OCI-LY3 (cell line): ENCODE measurements around the gene CNTNAP2.

Experiments used
- H2AFZ ChIP-seq: fragments of 200-600, 300-600 bp; shearing (Covaris generic); 2 replicates; pipeline ENCODE4 v1.6.0; 2014; ENCODE audit warnings: antibody characterized with exemption, low read depth, low read length
- H3K27ac ChIP-seq: fragments of 200-600, 300-600 bp; sonication (generic); 2 replicates; pipeline ENCODE4 v1.5.1; 2014; ENCODE audit warnings: mild to moderate bottlenecking, low read length, moderate library complexity, mixed read lengths
- H3K27me3 ChIP-seq: fragments of 200-600, 300-600 bp; sonication (generic); 2 replicates; pipeline ENCODE4 v1.6.1; 2014; ENCODE audit warnings: low read depth, low read length, mixed read lengths
- H3K36me3 ChIP-seq: fragments of 200-600, 300-600 bp; sonication (generic); replicated peaks from 2 replicates; pipeline ENCODE3; 2014; ENCODE audit warnings: low read depth, low read length, mixed read lengths
- H3K4me1 ChIP-seq: fragments of 300-600, 200-600 bp; sonication (generic); 2 replicates; pipeline ENCODE4 v1.6.1; 2014; ENCODE audit warnings: low read length, mixed read lengths
- H3K4me2 ChIP-seq: fragments of 200-600, 300-600 bp; sonication (generic); 2 replicates; pipeline ENCODE4 v1.6.1; 2014; ENCODE audit warnings: low read length, mixed read lengths
- H3K4me3 ChIP-seq: fragments of 300-600, 200-600 bp; sonication (generic); 2 replicates; pipeline ENCODE4 v1.5.1; 2014; ENCODE audit warnings: antibody characterized with exemption, mild to moderate bottlenecking, low read length, moderate library complexity
- H3K79me2 ChIP-seq: fragments of 300-600, 200-600 bp; shearing (Covaris generic); 2 replicates; pipeline ENCODE4 v1.6.1; 2014; ENCODE audit warnings: mild to moderate bottlenecking, low read length, mixed read lengths
- H3K9ac ChIP-seq: fragments of 300-600, 200-600 bp; shearing (Covaris generic); 2 replicates; pipeline ENCODE4 v1.6.0; 2014; ENCODE audit warnings: mild to moderate bottlenecking, low read length, moderate library complexity
- H3K9me3 ChIP-seq: fragments of 200-600, 300-600 bp; shearing (Covaris generic); 2 replicates; pipeline ENCODE4 v1.6.1; 2014; ENCODE audit warnings: low read length, mixed read lengths; ENCODE audit not compliant: insufficient read depth
- H4K20me1 ChIP-seq: fragments of 200-600, 300-600 bp; sonication (generic); 2 replicates; pipeline ENCODE4 v1.6.1; 2016; ENCODE audit warnings: low read length, mixed read lengths; ENCODE audit not compliant: insufficient read depth
- CTCF ChIP-seq: fragments of 200-600, 300-600 bp; sonication (generic); IDR thresholded peaks from 2 replicates; pipeline ENCODE4 v1.5.1; 2014; ENCODE audit warnings: antibody characterized with exemption, low read length, low read depth
- EZH2phosphoT487 ChIP-seq: fragments of 200-600 bp; shearing (Covaris generic); IDR thresholded peaks from 2 replicates; pipeline ENCODE4 v1.6.1; 2018; ENCODE audit warnings: antibody characterized with exemption, mixed run types, low read depth

The CNTNAP2 gene

GRCh38 chr7:148161776-148162175 lies 2045.2 kb downstream of the CNTNAP2 start:
- H3K36me3 ChIP-seq, result no peaks in the 10 kb centered on the region
- no peak overlapping the region for H3K4me3 ChIP-seq
- no peaks in the 10 kb centered on the region for H3K9me3 ChIP-seq
- H4K20me1 ChIP-seq, result no peaks in the 10 kb centered on the region
- H3K4me1 ChIP-seq, result no peaks in the 10 kb centered on the region
- H3K27me3 ChIP-seq, result 0 out of 2 replicates have a peak, but pooled peaks cover 4% of the 10 kb centered on the region
- H2AFZ ChIP-seq, result no peak overlapping the region
- H3K9ac ChIP-seq, result no peak overlapping the region
- no peak overlapping the region for H3K27ac ChIP-seq
- TF ChIP-seq CTCF (no peak), EZH2phosphoT487 (no peak)
- H3K4me2 ChIP-seq, result no peak overlapping the region
- no peaks in the 10 kb centered on the region for H3K79me2 ChIP-seq

GRCh38 chr7:148162808-148163207 lies 2046.2 kb downstream of the CNTNAP2 start:
- no peaks in the 10 kb centered on the region for H3K36me3 ChIP-seq
- H3K9ac ChIP-seq, result no peak overlapping the region
- no peak overlapping the region for H2AFZ ChIP-seq
- no peak overlapping the region for H3K4me2 ChIP-seq
- H3K79me2 ChIP-seq, result no peaks in the 10 kb centered on the region
- 0 out of 2 replicates have a peak, but pooled peaks cover 4% of the 10 kb centered on the region for H3K27me3 ChIP-seq
- H4K20me1 ChIP-seq, result no peaks in the 10 kb centered on the region
- H3K4me1 ChIP-seq, result no peaks in the 10 kb centered on the region
- TF ChIP-seq CTCF, result no peak
- no peak overlapping the region for H3K27ac ChIP-seq
- H3K4me3 ChIP-seq, result no peak overlapping the region
- no peaks in the 10 kb centered on the region for H3K9me3 ChIP-seq

GRCh38 chr7:148163246-148163645 lies 2046.6 kb downstream of the CNTNAP2 start:
- Histone ChIP-seq H3K36me3 (no peaks in the 10 kb centered on the region), H3K79me2 (no peaks in the 10 kb centered on the region), H3K4me1 (no peaks in the 10 kb centered on the region), H3K9me3 (no peaks in the 10 kb centered on the region), H3K27ac (no peak overlapping the region), H2AFZ (no peak overlapping the region), H3K27me3 (0 out of 2 replicates have a peak, but pooled peaks cover 4% of the 10 kb centered on the region), H3K9ac (no peak overlapping the region), H3K4me3 (no peak overlapping the region), H4K20me1 (no peaks in the 10 kb centered on the region), H3K4me2 (no peak overlapping the region)
- TF ChIP-seq CTCF (no peak), EZH2phosphoT487 (no peak)

- no peaks in the 10 kb centered on the region for H4K20me1 ChIP-seq
- TF ChIP-seq CTCF (no peak), EZH2phosphoT487 (no peak)
- no peaks in the 10 kb centered on the region for H3K4me1 ChIP-seq
- no peak overlapping the region for H3K27ac ChIP-seq
- no peak overlapping the region for H3K4me3 ChIP-seq
- H3K27me3 ChIP-seq, result no peaks in the 10 kb centered on the region
- H3K9ac ChIP-seq, result no peak overlapping the region
- no peaks in the 10 kb centered on the region for H3K9me3 ChIP-seq
- no peaks in the 10 kb centered on the region for H3K79me2 ChIP-seq
- H2AFZ ChIP-seq, result no peak overlapping the region
- H3K4me2 ChIP-seq, result no peak overlapping the region
- H3K36me3 ChIP-seq, result no peaks in the 10 kb centered on the region
Measured at GRCh38 chr7:148172920-148173319, 2056.3 kb downstream of the CNTNAP2 start.
